HepG2 (cell line): Measurements from ENCODE around the gene TASOR. TPM values are rescaled to one million over a fixed set of nuclear protein-coding genes. Genes with fewer than 3 reads are reported as not detected.

Experiments used
- ARNT2 ChIP-seq: sonication (generic); formaldehyde crosslinking; IDR thresholded peaks from 2 replicates; pipeline ENCODE4 v1.8.0; 2022; ENCODE audit warnings: mild to moderate bottlenecking, low read depth, missing genetic modification reagents, moderate library complexity
- CBX1 ChIP-seq: IDR thresholded peaks from one replicate; pipeline ENCODE4 v1.6.1; 2016; ENCODE audit warnings: antibody characterized with exemption, low read depth
- GABPB1 ChIP-seq: IDR thresholded peaks from 2 replicates; pipeline ENCODE4 v1.6.1; 2016; ENCODE audit warnings: mild to moderate bottlenecking, missing genetic modification reagents, moderate library complexity, missing compliant biosample characterization
- NONO ChIP-seq, 2 experiments: fragments of 450-650 bp in 1 of 2; sonication (generic) in 1 of 2; formaldehyde crosslinking in 1 of 2; IDR thresholded peaks in 1 of 2; conservative IDR thresholded peaks in 1 of 2; 2 replicates each; pipeline versions ENCODE4 v1.6.1 to v1.8.0; 2017 to 2022; ENCODE audit warnings: mild to moderate bottlenecking in 1 of 2, missing genetic modification reagents in 1 of 2, moderate library complexity in 1 of 2
- POLR2A ChIP-seq, 2 experiments: IDR thresholded peaks; 2 replicates each; pipeline ENCODE4 v1.6.1; 2011; ENCODE audit warnings: low read depth in 2 of 2, low read length in 2 of 2, mild to moderate bottlenecking in 1 of 2, moderate library complexity in 1 of 2; ENCODE audit not compliant: insufficient read depth in 1 of 2
- RXRA ChIP-seq: sonication (generic); formaldehyde crosslinking; IDR thresholded peaks from 2 replicates; pipeline ENCODE4 v1.5.1; 2020; ENCODE audit warnings: missing genetic modification reagents
- SRSF1 ChIP-seq: fragments of 200-400 bp; formaldehyde crosslinking; optimal IDR thresholded peaks from 2 replicates; pipeline ENCODE3; 2017; ENCODE audit warnings: mild to moderate bottlenecking, low read depth, low read length, moderate library complexity
- TBX2 ChIP-seq: sonication (generic); formaldehyde crosslinking; IDR thresholded peaks from 2 replicates; pipeline ENCODE4 v1.5.0; 2020; ENCODE audit warnings: missing genetic modification reagents, mild to moderate bottlenecking, borderline replicate concordance
- ZNF3 ChIP-seq: IDR thresholded peaks from 2 replicates; pipeline ENCODE4 v1.7.0; 2017; ENCODE audit warnings: inconsistent platforms
- ZNF446 ChIP-seq: sonication (generic); formaldehyde crosslinking; IDR thresholded peaks from 2 replicates; pipeline ENCODE4 v1.5.0; 2020; ENCODE audit warnings: mild to moderate bottlenecking, missing genetic modification reagents
- ZNF501 ChIP-seq: sonication (generic); formaldehyde crosslinking; IDR thresholded peaks from 2 replicates; pipeline ENCODE4 v1.5.1; 2020; ENCODE audit warnings: mild to moderate bottlenecking, moderate library complexity, missing genetic modification reagents
- ZNF772 ChIP-seq: sonication (generic); formaldehyde crosslinking; IDR thresholded peaks from 2 replicates; pipeline ENCODE4 v1.5.0; 2020; ENCODE audit warnings: mild to moderate bottlenecking, missing genetic modification reagents
- polyA plus RNA-seq, 8 experiments: library from polyadenylated mRNA; depleted of rRNA in 3 of 8; stranded (reverse) in 7 of 8; unstranded in 1 of 8; fragments of >200 nt; fragmentation: Illumina TruSeq in 4 of 8; extraction: Trizol in 4 of 8; gene quantifications; 2 replicates each; pipeline versions ENCODE4 v1.2.1 to v1.2.3, GENCODE V29; 2011 to 2016; ENCODE audit warnings: low read depth in 4 of 8, missing spikeins in 1 of 8, mixed read lengths in 1 of 8; ENCODE audit not compliant: insufficient read depth in 1 of 8
- total RNA-seq, 5 experiments: library from RNA; depleted of rRNA; stranded (reverse); fragments of >200 nt; fragmentation: Illumina TruSeq; extraction: Trizol; gene quantifications; 2 replicates each; pipeline ENCODE4 v1.2.3, GENCODE V29; 2016; ENCODE audit warnings: low read depth in 1 of 5
- TF ChIP-seq, protein P1 (sequence below), 2 experiments: sonication (generic) in 1 of 2; formaldehyde crosslinking in 1 of 2; IDR thresholded peaks; 2 replicates each; pipeline versions ENCODE4 v1.5.1 to v1.6.1; 2011 to 2020; ENCODE audit warnings: borderline replicate concordance in 1 of 2, low read depth in 1 of 2, low read length in 1 of 2, mild to moderate bottlenecking in 1 of 2, missing genetic modification reagents in 1 of 2, moderate library complexity in 1 of 2
- TF ChIP-seq, protein P2 (sequence below): sonication (generic); formaldehyde crosslinking; IDR thresholded peaks from 2 replicates; pipeline ENCODE4 v1.5.0; 2020; ENCODE audit warnings: mild to moderate bottlenecking, missing genetic modification reagents, borderline replicate concordance
- TF ChIP-seq, protein P3 (sequence below): sonication (generic); formaldehyde crosslinking; IDR thresholded peaks from 2 replicates; pipeline ENCODE4 v1.5.0; 2020; ENCODE audit warnings: missing genetic modification reagents
- TF ChIP-seq, protein P4 (sequence below): sonication (generic); formaldehyde crosslinking; IDR thresholded peaks from 2 replicates; pipeline ENCODE4 v1.9.0; 2021; ENCODE audit warnings: mild to moderate bottlenecking, missing genetic modification reagents
- TF ChIP-seq, protein P5 (sequence below): IDR thresholded peaks from 2 replicates; pipeline ENCODE4 v1.6.1; 2012; ENCODE audit warnings: inconsistent platforms

Gene TASOR
- total and polyA plus RNA-seq, 2 of the 13 experiments (the other 11 are each of a cell fraction or from before 2014, with no cell fraction given), result 20.1 to 32.5 TPM

DNA sequence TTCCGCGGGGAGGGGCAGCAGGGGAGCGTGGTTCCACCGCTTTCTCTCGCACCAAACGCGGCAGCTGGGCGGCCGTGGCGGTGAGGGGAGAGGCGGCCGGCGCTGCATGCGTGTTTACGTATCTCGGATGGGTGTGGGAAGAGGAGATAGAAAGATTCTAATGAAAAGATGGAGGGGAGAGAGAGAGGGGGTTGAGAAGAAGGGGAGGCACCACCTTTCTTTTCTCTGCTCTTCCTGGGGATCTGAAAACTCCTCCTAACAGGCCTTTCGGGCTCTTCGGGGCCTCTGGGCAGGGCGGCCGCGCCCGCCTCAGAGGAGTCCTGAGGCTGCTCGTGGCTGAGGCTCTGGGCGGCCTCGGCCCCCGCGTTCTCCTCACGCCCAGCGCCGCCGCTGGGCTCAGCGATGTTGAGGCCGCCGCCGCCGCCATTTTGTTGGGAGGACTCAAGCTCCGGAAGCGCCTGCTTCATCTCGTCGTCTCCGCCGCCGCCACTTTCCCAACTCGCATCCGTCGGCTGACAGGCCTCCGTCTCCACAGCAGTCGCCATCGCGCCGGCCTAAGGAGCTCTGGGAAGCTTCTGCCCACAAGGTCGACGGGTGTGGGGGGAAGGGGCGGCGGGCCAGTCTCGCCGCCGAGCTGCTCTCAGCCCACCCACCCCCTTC, 473 bp downstream of the TASOR start (continued):
- TF ChIP-seq GABPB1 (CRISPR knock-in tag) (peak; percentile 80), ZNF772 (CRISPR knock-in tag) (peak; percentile 40; the same call in 1 of the 2 replicates), NONO (IDR thresholded peaks at IDR 0.05) (no peak), NONO (CRISPR knock-in tag; conservative IDR thresholded peaks at IDR 0.05) (peak; percentile 32), ZNF3 (no peak), SRSF1 (peak; percentile 4), CBX1 (no peak), POLR2A (IDR thresholded peaks at IDR 0.05; ENCODE audit: insufficient read depth in 1 of 2, low read depth in 2 of 2, low read length in 2 of 2) (peak; percentile 72 to 83), ARNT2 (no peak), TBX2 (CRISPR knock-in tag) (peak; percentile 60; the same call in 1 of the 2 replicates), ZNF501 (CRISPR knock-in tag) (0 out of 2 replicates have a peak, but pooled peaks have one; percentile 36), ZNF446 (CRISPR knock-in tag) (peak; percentile 61; the same call in 1 of the 2 replicates), RXRA (no peak; the same call in 1 of the 2 replicates)
- TF ChIP-seq, protein P1, sequence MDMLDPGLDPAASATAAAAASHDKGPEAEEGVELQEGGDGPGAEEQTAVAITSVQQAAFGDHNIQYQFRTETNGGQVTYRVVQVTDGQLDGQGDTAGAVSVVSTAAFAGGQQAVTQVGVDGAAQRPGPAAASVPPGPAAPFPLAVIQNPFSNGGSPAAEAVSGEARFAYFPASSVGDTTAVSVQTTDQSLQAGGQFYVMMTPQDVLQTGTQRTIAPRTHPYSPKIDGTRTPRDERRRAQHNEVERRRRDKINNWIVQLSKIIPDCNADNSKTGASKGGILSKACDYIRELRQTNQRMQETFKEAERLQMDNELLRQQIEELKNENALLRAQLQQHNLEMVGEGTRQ (IDR thresholded peaks at IDR 0.05; ENCODE audit: low read depth, low read length), result no peak
- TF ChIP-seq, protein P1 (CRISPR knock-in tag; IDR thresholded peaks at IDR 0.05; ENCODE audit: borderline replicate concordance), result 0 out of 2 replicates have a peak, but pooled peaks have one; percentile 23
- TF ChIP-seq, protein P2, sequence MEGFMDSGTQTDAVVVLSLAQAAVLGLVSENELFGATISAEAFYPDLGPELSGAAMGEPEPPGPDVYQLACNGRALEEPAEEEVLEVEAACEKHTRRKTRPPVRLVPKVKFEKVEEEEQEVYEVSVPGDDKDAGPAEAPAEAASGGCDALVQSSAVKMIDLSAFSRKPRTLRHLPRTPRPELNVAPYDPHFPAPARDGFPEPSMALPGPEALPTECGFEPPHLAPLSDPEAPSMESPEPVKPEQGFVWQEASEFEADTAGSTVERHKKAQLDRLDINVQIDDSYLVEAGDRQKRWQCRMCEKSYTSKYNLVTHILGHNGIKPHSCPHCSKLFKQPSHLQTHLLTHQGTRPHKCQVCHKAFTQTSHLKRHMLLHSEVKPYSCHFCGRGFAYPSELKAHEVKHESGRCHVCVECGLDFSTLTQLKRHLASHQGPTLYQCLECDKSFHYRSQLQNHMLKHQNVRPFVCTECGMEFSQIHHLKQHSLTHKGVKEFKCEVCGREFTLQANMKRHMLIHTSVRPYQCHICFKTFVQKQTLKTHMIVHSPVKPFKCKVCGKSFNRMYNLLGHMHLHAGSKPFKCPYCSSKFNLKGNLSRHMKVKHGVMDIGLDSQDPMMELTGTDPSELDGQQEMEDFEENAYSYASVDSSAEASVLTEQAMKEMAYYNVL (CRISPR knock-in tag), result no peak
- TF ChIP-seq, protein P3, sequence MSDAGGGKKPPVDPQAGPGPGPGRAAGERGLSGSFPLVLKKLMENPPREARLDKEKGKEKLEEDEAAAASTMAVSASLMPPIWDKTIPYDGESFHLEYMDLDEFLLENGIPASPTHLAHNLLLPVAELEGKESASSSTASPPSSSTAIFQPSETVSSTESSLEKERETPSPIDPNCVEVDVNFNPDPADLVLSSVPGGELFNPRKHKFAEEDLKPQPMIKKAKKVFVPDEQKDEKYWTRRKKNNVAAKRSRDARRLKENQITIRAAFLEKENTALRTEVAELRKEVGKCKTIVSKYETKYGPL, result no peak
- TF ChIP-seq, protein P4, sequence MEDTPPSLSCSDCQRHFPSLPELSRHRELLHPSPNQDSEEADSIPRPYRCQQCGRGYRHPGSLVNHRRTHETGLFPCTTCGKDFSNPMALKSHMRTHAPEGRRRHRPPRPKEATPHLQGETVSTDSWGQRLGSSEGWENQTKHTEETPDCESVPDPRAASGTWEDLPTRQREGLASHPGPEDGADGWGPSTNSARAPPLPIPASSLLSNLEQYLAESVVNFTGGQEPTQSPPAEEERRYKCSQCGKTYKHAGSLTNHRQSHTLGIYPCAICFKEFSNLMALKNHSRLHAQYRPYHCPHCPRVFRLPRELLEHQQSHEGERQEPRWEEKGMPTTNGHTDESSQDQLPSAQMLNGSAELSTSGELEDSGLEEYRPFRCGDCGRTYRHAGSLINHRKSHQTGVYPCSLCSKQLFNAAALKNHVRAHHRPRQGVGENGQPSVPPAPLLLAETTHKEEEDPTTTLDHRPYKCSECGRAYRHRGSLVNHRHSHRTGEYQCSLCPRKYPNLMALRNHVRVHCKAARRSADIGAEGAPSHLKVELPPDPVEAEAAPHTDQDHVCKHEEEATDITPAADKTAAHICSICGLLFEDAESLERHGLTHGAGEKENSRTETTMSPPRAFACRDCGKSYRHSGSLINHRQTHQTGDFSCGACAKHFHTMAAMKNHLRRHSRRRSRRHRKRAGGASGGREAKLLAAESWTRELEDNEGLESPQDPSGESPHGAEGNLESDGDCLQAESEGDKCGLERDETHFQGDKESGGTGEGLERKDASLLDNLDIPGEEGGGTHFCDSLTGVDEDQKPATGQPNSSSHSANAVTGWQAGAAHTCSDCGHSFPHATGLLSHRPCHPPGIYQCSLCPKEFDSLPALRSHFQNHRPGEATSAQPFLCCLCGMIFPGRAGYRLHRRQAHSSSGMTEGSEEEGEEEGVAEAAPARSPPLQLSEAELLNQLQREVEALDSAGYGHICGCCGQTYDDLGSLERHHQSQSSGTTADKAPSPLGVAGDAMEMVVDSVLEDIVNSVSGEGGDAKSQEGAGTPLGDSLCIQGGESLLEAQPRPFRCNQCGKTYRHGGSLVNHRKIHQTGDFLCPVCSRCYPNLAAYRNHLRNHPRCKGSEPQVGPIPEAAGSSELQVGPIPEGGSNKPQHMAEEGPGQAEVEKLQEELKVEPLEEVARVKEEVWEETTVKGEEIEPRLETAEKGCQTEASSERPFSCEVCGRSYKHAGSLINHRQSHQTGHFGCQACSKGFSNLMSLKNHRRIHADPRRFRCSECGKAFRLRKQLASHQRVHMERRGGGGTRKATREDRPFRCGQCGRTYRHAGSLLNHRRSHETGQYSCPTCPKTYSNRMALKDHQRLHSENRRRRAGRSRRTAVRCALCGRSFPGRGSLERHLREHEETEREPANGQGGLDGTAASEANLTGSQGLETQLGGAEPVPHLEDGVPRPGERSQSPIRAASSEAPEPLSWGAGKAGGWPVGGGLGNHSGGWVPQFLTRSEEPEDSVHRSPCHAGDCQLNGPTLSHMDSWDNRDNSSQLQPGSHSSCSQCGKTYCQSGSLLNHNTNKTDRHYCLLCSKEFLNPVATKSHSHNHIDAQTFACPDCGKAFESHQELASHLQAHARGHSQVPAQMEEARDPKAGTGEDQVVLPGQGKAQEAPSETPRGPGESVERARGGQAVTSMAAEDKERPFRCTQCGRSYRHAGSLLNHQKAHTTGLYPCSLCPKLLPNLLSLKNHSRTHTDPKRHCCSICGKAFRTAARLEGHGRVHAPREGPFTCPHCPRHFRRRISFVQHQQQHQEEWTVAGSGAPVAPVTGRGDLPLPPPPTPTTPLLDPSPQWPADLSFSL, result no peak
- TF ChIP-seq, protein P5, sequence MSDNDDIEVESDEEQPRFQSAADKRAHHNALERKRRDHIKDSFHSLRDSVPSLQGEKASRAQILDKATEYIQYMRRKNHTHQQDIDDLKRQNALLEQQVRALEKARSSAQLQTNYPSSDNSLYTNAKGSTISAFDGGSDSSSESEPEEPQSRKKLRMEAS, result peak; percentile 54
